Activated CD4-positive, alpha-beta T cell treated with anti-CD3 and anti-CD28 coated beads, Interleukin-10, Interleukin-2, amounts not matched to agents 100 ng/mL and 50 ng/mL, durations not matched to agents 16 hours and 8 hours (primary cell): ENCODE measurements around the gene OTOF.

Experiments used
- DNase-seq: peaks from one replicate; pipeline ENCODE4 v3.0.0-alpha.2; 2020

Gene OTOF

GRCh38 chr2:26449278-26450030 is 28.5 kb downstream of the OTOF start:
- no peak for DNase-seq

GRCh38 chr2:26448651-26449050 is 29.3 kb downstream of the OTOF start:
- DNase-seq = no peak

DNA sequence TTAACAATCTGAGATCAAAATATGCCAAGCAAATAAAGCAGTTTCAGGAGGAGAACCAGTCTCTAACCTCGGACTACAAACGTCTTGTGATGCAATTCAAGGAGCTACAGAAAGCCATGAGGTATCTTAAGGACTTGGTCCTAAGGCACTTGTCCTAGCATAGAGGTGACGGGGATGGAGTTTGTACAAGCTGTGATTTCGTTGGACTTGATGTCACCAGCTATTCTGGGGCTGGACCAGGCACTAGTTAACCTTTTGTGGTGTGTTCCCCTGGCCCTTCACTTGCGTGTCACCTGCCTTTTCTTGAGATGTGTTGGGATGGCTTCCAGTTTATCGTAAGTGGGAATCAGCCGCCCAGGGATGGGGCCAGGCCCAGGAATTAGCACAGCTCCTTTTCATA is 33.7 kb downstream of the OTOF start:
- DNase-seq = no peak

- no peak for DNase-seq
These were observed 35.2 kb downstream of the OTOF start for GRCh38 chr2:26442707-26443106.

DNA sequence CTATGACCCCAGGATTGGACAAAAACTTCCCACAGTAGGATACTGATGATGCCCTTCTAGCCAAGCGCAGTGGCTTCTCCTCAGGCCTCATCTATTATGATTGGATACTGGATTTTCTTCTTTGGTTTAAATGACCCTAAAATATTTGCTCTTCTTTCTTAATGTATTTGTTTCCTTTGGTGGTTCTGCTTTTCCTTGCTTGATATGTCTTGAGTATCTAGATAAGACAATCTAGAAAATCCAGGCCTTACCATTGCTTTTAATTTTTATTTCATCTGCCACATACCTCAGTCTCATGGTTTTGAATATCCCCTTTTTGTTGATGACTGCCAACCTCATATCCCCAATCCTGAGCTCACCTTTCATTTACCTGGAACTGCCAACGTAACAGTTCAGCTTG is 35.6 kb downstream of the OTOF start:
- DNase-seq = no peak

GRCh38 chr2:26438926-26439325 is 39.0 kb downstream of the OTOF start:
- no peak for DNase-seq

DNA sequence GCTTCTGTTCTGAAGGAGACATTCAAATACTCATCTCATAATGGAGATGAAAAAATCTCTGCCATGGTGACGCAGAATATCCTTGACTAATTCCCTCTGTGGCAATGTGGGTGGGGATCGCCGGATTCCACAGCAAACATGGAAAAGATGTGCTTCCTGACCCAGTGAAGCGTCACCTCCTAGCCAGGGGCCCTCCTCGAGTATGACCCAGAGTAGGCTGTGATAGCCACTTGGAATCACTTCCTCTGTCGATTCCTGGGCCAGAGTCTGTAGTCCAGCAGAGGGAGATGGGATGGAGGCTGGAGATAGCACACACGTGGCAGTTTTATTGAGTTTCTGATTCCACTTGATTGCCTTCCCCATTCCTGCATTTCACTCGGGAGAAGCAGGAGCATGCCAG is 39.4 kb downstream of the OTOF start:
- no peak for DNase-seq

GRCh38 chr2:26435106-26435505 is 42.8 kb downstream of the OTOF start:
- no peak for DNase-seq

DNA sequence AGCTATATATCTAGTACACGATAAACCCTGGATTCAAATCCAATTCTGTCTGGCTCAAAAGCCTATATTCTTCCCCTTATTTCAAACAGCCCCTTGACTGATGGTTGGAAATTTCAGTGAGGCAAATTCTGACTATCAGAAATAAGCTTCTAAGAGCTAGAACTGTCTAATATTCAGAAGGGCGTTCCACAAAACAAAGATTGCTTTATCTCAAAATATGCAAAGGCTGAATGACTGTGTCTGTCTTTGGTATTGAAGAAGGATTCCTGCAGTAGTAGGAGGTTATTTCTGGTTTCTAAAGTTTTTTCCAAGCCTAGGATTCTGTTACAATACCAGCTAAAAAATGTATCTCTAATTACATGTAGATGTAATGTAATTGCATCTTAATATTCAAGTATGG is 45.1 kb downstream of the OTOF start:
- no peak for DNase-seq

GRCh38 chr2:26432363-26432762 is 45.6 kb downstream of the OTOF start:
- DNase-seq = no peak

DNA sequence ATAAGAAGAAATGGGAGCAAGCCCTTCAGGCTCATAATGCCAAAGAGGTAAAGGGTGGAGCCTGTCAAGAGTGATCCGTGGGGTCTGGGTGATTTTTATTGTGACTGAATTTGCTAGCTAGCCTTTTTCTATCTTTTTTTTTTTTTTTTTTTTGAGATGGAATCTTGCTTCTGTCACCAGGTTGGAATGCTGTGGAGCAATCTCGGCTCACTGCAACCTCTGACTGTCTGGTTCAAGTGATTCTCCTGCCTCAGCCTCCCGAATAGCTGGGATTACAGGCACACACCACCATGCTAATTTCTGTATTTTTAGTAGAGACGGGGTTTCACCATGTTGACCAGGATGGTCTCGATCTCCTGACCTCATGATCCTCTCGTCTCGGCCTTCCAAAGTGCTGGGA is 47.1 kb downstream of the OTOF start:
- DNase-seq = no peak

DNA sequence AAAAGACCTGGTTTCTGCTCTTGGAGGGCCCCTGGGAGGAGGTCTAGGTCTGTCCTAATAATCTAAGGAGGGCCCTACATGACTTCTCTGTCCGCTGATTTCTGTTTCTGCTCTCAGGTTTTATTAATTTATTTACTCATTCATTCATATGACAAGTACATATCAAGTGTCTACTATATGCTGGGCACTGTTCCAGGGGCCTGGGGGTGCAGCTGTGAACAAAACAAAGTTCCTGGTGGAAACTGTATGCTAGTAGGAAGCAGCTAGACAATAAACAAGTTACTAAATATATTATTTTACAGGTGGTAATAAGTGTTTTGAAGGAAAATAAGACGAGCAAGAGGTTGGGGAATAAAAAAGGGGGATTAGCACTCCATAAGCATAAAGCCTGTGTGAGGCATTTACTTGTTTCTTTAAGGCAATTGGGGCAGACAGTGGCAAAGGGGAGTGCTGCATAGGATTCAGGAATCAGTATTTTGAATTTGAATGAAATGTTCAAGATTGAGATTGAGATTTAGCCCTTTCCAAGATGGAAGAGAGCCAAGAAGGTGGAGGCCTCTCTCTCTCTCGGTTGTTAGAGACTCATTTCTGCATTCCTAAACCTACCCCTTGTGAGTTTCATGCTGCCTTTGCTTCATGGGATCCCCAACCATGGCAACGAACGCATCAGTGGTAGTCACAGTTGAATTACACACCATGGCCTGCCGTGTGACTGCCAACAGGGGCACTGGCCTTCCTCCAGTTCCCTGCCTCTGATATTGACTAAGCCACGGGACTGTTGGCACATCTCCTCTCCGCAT is 47.9 kb downstream of the OTOF start:
- DNase-seq = no peak

- DNase-seq = no peak
These were observed 49.1 kb downstream of the OTOF start for GRCh38 chr2:26428846-26429245.

DNA sequence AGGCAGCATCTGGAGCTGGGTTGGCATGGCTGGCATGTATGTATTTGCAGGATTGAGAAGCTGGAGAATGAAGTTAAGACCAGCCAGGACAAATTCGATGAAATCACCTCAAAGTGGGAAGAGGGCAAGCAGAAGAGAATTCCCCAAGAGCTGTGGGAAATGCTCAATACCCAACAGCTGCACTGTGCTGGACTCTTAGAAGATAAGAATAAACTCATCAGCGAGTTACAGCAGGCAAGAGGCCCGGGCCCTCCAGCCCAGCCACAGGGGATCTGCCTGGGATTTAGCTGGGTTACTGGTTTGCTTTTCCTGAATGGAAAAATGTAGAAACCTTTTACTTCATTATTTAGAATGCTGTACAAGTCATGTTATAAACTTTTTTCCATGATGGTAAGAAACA is 53.7 kb downstream of the OTOF start:
- DNase-seq = no peak

DNA sequence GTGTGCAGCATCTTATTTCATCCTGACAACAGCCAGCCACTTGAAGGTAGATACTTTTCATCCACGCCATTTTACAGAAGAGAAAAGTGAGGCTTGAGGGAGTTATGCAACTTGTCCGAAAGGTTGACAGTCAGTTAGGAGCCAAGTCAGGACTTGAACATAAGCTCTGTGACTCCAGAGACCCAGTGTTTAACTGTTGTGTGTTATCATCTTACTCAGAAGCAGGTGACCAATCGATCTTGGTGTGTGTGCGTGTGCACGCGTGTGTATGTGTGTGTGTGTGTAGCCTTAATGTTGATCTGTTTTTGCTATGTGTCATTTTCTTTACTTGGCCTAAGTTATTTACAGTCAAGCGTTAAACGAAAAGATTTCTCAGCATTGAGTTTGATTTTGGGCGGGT is 54.2 kb downstream of the OTOF start:
- no peak for DNase-seq

- no peak for DNase-seq
These were observed 54.8 kb downstream of the OTOF start for GRCh38 chr2:26422947-26423629.

DNA sequence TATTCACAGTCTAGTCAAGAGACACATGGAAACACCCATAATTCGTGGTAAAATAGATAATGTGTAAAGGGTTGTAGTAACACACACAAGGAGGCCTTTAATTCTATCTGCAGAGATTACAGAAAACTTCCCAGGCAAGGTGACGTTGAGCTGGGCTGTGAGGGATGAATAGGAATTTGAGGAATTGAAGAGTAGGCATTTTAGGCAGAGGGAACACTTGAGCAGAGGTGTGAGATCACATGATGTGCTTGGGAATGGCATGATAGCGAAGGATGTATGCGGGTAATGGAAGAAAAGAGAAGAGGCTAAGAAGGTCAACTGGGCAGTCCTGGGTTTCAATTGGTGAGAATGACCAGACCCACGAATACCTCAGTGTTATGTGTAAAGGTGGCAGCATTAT is 56.0 kb downstream of the OTOF start:
- no peak for DNase-seq

DNA sequence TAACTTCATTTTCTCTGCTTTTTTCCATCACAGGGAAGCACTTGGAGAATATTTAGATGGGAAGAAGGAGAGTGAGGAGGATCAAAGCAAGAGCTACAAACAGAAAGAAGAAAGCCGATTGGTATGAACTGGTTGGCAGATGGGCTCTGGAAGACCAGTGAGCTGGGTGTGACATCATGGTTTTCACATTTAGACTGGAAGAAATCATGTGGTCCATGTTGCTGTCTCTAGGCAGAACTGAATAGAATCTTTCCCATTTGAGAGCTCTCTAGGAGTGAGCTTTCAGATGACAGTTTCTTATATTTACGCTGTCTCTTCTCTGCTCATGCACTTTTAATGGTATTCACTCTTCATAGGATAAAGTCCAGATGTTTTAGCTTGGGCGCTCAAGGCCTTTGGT is 63.6 kb downstream of the OTOF start:
- no peak for DNase-seq

DNA sequence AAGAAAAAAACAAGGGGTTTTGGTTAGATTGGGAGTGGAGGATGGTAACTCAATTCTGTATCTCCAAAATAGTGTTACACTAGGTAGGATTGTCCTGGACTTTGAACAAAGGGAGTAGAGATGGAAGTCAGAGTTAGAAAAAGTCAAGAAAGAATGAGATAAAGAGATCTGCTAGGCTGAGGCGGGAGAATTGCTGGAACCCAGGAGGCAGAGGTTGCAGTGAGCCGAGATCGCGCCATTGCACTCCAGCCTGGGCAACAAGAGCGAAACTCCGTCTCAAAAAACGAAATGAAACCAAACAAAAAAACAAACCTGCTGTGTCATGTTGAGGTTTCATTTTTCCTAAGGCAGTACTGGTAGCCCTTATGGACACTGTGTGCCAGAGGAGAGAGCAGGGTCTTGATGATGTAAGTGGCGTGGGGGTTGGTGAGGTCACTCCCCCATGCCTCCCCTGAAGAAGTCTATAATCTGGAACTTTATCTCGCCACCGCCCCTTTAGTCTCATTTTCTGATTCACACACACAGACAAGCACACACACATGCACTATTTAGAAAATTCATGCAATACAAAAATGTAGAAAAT is 65.7 kb downstream of the OTOF start:
- peak; percentile 73 for DNase-seq

- no peak for DNase-seq
These were observed 66.5 kb downstream of the OTOF start for GRCh38 chr2:26411419-26411818.

DNA sequence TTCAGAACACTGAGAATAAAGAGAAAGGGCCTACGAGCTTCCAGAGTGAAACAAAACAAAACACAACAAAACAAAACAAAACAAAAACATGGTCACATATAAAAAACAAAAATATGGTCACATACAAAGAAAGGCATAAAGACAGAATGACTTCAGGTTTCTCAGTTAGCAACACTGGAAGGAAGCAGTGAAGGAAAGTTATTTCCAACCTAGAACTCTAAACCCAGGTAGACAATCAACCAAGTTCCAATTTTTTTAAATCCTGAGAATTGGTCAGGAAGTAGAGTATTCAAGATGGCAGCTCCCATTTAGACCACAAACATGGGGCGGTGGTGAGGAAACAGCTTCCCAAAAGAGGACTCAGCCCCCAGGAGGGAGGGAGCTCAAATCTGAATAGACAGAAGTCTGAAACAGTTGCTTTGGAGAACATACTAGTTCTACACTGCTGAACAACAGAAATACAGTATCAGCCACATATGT is 67.1 kb downstream of the OTOF start:
- no peak for DNase-seq

DNA sequence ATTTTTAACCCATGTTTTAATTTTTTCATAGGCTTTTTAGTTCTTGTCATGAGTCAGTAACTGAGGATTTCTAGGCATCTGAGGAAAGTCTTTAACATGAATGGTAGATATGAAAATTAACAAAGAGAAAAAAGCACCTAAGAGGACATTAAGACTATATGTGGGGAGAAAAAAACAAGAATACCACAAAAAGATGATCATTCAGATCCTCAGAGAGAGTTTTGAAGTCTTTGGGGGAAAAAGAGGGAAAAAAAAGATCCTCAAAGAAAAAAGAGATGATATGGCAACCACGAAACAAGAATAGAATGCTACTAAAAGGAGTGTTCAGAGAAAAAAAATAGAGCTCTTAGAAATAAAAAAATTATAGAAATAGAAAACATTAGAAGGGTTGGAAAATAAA is 68.1 kb downstream of the OTOF start:
- no peak for DNase-seq

DNA sequence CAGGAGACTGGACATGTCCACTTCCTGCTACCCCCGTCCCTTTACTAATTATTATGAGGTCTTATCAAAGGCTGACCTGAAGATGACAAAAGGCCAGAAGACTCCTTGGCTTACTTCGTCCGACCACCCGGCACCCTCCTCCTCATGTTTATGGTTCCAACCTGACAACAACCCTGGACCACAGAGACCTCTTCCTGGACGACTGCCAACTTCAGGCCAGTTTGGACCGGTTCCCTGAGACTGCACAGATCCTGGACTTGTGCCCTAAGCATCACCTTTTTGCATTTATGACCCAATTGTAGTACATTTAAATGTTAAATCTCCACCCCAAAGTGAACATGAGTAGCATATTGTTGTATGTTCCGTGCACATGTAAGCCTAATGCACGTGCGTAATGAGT is 70.4 kb downstream of the OTOF start:
- DNase-seq = no peak
